ENCODE data around the gene NPAT. TPM values are rescaled to one million over a fixed set of nuclear protein-coding genes. Genes with fewer than 3 reads are reported as not detected.

Gene NPAT
- total RNA-seq, 1 experiment from 2014 or later: 14.9 TPM

- Histone ChIP-seq H3K27ac (ENCODE audit: low read depth, low read length) (no peak overlapping the region), H3K9me2 (ENCODE audit: insufficient read depth) (no peaks in the 10 kb centered on the region), H3K4me1 (ENCODE audit: control insufficient read depth in 1 of 2, insufficient read depth in 2 of 2, low read length in 2 of 2) (peaks cover 0 to 10% of the 10 kb centered on the region in 2 experiments; a peak in 1 of 4 replicates), H4K20me1 (ENCODE audit: insufficient read depth) (no peaks in the 10 kb centered on the region), H3K27me3 (ENCODE audit: insufficient read depth, low read length) (no peaks in the 10 kb centered on the region), H3K36me3 (ENCODE audit: control insufficient read depth in 1 of 2, insufficient read depth in 2 of 2, low read length in 2 of 2) (peaks cover 6 to 11% of the 10 kb centered on the region in 2 experiments; a peak in 3 of 4 replicates), H2AFZ (ENCODE audit: low read depth, low read length, poor library complexity, severe bottlenecking) (no peak overlapping the region), H3K9me3 (ENCODE audit: control insufficient read depth in 1 of 2, insufficient read depth in 1 of 2, low read depth in 1 of 2, low read length in 2 of 2) (no peaks in the 10 kb centered on the region), H3K79me2 (ENCODE audit: insufficient read depth, low read length) (peaks cover 34% of the 10 kb centered on the region), H3K4me2 (ENCODE audit: low read length) (no peak overlapping the region), H3K4me3 (replicated peaks in 1 of 2; ENCODE audit: low read depth in 1 of 2, low read length in 2 of 2) (no peak overlapping the region), H3K9ac (ENCODE audit: low read length) (no peak overlapping the region)
- DNase-seq (ENCODE audit: low read depth, low spot score) (no peak), ATAC-seq (no peak)
- RAD21 ChIA-PET (ENCODE audit: low non-redundant PET in 1 of 2, low total read pairs in 2 of 2, uncharacterized antibody in 2 of 2, unreplicated experiment in 2 of 2): no interaction called here
- intact Hi-C loops (cut with micrococcal nuclease): no loop called here
- TF ChIP-seq EZH2 (IDR thresholded peaks at IDR 0.05): no peak
- TF ChIP-seq, protein P1, sequence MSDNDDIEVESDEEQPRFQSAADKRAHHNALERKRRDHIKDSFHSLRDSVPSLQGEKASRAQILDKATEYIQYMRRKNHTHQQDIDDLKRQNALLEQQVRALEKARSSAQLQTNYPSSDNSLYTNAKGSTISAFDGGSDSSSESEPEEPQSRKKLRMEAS (IDR thresholded peaks at IDR 0.05): no peak
- TF ChIP-seq RAD21 (IDR thresholded peaks at IDR 0.05; ENCODE audit: low read depth): no peak
- no peak for TF ChIP-seq JUND (IDR thresholded peaks at IDR 0.05)
- TF ChIP-seq TCF7L2 (IDR thresholded peaks at IDR 0.05; ENCODE audit: borderline replicate concordance, extremely low read depth, insufficient read depth, insufficient read length): no peak
- no peak for TF ChIP-seq ZFX (IDR thresholded peaks at IDR 0.05)
- TF ChIP-seq, protein P2, sequence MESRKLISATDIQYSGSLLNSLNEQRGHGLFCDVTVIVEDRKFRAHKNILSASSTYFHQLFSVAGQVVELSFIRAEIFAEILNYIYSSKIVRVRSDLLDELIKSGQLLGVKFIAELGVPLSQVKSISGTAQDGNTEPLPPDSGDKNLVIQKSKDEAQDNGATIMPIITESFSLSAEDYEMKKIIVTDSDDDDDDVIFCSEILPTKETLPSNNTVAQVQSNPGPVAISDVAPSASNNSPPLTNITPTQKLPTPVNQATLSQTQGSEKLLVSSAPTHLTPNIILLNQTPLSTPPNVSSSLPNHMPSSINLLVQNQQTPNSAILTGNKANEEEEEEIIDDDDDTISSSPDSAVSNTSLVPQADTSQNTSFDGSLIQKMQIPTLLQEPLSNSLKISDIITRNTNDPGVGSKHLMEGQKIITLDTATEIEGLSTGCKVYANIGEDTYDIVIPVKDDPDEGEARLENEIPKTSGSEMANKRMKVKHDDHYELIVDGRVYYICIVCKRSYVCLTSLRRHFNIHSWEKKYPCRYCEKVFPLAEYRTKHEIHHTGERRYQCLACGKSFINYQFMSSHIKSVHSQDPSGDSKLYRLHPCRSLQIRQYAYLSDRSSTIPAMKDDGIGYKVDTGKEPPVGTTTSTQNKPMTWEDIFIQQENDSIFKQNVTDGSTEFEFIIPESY (IDR thresholded peaks at IDR 0.05; ENCODE audit: extremely low read depth, insufficient replicate concordance, low read length): no peak
- TF ChIP-seq EZH2phosphoT487 (IDR thresholded peaks at IDR 0.05; ENCODE audit: borderline replicate concordance): no peak
- TF ChIP-seq CBX3 (IDR thresholded peaks at IDR 0.05; ENCODE audit: low read depth): no peak
- no peak for TF ChIP-seq YY1 (IDR thresholded peaks at IDR 0.05; ENCODE audit: extremely low read depth, insufficient replicate concordance, low read depth, low read length)
- TF ChIP-seq ZNF274 (IDR thresholded peaks at IDR 0.05; ENCODE audit: low read depth, low read length): no peak
- TF ChIP-seq CEBPB (IDR thresholded peaks at IDR 0.05; ENCODE audit: low read depth): no peak
- TF ChIP-seq, protein P3, sequence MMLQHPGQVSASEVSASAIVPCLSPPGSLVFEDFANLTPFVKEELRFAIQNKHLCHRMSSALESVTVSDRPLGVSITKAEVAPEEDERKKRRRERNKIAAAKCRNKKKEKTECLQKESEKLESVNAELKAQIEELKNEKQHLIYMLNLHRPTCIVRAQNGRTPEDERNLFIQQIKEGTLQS (IDR thresholded peaks at IDR 0.05): no peak
- TF ChIP-seq EGR1 (IDR thresholded peaks at IDR 0.05; ENCODE audit: low read depth): no peak
- no peak for TF ChIP-seq ELF1 (IDR thresholded peaks at IDR 0.05; ENCODE audit: borderline replicate concordance, low read depth)
- no peak for TF ChIP-seq SP1 (IDR thresholded peaks at IDR 0.05; ENCODE audit: low read depth)
- no peak for TF ChIP-seq POLR2A (IDR thresholded peaks at IDR 0.05; ENCODE audit: borderline replicate concordance, extremely low read depth, insufficient read depth, insufficient read length)
- POLR2A ChIA-PET: no interaction called here
- BruUV-seq (replicated peaks): no TSS peak
- CTCF ChIA-PET: no interaction called here
Measured at GRCh38 chr11:108196901-108197300, 25.5 kb downstream of the NPAT start.
